HG03066 (cell line): ENCODE measurements around the gene URM1.
A peak's percentile ranks its signal among the peaks of the same experiment; 100 is the strongest.
"Not testable (repeated sequence)": the region's sequence is repeated elsewhere in the genome, so short reads cannot be mapped to it uniquely, and the experiment has no call there.

ENCODE experiments used
- ATAC-seq: cut with Tn5 transposase; IDR thresholded peaks from one replicate; pipeline ENCODE4 v1.9.1; 2021; ENCODE audit warnings: low read depth; ENCODE audit not compliant: unreplicated experiment

URM1 gene

DNA sequence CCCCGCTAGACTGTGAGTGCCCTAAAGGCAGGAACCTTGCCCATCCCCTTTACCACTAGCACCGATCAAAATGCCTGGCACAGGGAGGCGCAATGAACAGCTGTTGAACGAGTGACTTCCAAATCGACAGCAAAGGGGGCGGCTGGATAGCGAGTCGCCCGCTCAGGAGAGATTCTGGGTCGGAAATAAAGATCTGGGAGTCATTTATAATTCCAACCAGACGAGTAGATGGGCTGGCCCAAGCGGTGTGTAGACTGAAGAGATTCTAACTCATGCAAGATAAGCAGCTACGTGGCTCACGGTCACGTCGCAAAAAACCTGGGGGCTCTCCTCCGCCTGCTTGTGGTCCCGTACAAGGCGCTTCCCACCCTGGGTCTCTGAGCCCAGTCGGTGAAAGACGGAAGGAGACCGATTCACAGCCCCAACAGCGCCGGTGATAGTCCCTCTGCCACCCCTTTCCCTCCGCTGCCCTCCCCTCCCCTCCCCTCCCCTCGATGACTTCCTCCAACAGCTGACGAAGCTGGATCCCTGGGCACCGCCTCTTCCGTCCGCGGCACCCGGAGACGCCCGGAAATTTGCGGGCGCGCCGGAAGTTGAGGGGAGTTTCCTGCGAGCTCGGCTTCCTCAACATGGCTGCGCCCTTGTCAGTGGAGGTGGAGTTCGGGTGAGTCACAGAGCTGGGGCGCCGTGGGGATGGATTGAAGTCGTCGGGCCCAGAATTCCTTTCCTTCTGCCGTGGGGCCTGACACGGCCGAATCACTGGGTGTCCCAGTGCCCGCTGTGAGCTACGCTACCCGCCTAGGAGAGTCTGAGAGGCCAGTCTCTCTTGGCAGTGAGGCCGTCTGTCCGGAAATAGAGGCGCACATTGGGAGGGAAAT is at the start of gene URM1:
URM1 (plus strand) TSS at position 623 of the 878 bp plus-strand sequence; CDS start at position 630, 7 bp downstream.
- ATAC-seq: peak; percentile 89

DNA sequence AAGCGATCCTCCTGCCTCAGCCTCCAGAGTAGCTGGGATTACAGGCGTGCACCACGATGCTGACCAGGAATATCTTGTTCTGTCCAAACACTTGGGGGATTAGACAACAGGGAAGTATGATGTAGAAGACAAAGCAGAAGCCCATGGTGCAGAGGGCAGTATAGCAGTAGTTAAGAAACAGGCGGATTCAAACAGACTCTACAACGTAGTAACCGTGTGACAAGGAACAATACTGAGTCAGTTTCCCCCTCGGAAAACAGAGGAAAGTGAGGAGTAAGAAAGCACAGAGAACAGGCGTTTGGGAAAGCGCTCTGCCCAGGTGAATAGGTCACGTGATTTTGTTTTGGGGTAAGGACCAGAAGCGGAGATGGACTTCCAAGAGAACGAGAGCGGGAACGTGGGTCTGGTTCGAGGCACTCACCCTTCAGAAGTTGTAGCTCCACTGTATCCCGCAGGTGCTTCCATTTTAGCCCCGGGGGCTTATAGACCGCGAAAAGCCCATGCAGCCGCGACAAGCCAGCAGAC is 49.2 kb upstream of the URM1 start:
- no peak for ATAC-seq

DNA sequence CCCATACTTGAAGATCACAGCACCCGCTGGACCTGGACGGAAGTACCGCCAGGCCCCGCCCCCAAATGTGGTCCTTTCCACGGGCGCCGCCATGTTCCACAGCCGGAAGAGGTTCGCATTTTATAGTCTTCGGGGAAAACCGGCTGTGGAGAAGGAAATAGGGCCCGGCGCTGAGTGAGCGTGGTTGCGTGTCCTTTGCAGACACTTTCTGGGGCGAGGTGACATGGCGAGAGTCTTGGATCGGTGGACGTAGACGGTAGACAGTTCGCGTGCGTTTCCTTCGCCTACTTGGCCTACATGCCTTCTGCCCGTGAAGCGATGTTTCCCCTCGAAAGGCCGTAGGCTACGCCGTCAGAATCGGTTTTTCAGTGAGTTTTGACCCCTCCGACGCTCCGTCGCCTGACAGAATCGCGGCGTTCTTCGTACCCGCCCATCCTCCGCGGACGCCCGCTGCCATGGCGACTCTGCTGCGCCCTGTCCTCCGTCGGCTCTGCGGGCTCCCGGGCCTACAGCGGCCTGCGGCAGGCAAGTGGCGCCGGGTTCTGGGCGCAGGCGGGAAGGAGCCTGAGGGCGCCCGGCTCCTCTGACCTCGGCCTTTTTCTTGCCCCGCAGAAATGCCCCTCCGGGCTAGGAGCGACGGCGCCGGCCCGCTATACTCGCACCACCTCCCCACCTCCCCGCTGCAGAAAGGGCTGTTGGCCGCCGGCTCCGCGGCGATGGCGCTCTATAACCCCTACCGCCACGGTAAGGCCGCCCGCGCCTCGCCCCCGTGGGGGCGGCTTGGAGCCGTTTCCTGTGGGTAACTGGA is 48.6 kb upstream of the URM1 start, which contains the start of the genes COQ4 and TRUB2:
COQ4 (plus strand) TSS at position 436 of the 808 bp plus-strand sequence; CDS start at position 456, 20 bp downstream.
TRUB2 (minus strand) TSS at position 44 of the 808 bp plus-strand sequence; CDS start at position 5, 39 bp downstream.
- ATAC-seq: peak; percentile 81

DNA sequence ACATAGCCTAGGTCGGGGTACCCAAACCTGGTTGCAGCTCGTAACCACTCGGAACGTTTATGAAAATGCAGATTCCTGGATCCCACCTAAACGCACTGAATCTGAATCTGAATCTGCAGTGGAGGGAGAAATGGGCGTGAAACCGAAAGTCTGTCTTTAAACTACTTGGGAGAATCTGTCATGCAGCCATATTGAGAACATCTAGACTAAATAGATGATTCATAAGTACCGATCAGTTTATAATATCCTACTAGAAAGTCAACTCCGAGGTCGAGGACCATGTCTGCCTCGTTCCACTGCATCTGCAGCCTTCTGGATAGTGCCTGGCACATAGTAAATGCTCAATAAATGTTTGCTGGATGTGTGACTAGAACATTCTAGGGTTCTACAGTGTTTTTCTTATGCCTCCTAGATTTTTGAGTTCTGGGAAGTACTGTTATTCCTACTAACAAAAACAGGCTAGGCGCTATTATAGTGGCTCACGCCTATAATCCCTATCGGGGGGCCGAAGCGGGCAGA is 47.9 kb upstream of the URM1 start:
- peak; percentile 13 for ATAC-seq

DNA sequence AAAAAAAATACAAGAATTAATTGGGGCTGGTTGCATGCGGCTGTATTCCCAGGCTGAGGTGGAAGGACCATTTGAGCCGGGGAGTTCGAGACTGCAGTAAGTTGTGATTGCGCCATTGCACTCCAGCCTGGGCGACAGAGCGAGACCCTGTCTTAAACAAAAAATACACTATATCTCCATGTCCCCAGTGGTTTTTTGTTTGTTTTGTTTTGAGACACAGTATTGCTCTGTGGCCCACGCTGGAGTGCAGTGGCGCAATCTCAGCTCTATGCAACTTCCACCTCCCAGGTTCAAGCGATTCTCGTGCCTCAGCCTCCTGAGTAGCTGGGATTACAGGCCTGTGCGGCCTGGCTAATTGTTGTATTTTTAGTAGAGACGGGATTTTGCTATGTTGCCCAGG is 47.4 kb upstream of the URM1 start:
- no peak for ATAC-seq

DNA sequence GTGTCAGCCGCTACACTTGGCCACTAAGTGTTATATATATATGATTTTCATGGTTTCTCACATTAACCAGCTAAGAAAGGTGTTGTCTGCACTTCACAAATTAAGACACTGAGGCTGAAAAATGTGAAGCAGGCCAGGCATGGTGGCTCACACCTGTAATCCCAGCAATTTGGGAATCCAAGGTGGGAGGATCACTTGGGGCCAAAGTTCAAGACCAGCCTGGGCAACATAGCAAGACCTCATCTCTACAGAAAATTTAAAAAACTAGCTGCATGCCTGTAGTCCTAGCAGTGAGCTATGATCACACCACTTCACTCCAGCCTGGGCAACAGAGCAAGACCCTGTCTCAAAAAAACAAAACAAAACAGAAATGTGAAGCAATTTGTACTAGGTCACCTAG is 46.8 kb upstream of the URM1 start:
- no peak for ATAC-seq

DNA sequence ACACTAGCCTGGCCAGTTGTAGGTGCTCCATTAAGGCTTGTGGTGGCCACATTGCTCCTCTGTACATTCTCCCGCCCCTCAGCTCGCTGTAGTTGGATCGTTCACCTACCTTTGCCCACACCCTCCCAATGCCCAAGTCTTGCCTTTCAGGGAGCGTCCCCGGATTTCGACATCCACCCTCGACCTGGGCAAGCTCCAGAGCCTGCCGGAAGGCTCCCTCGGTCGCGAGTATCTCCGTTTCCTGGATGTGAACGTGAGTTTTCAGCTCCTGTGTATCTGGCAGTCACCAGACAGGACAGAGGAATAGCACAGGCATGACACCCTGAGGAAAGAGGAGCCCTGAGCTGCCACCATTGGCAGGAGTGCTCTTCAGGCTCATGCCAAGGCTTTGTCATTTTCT is 45.5 kb upstream of the URM1 start:
- no peak for ATAC-seq

DNA sequence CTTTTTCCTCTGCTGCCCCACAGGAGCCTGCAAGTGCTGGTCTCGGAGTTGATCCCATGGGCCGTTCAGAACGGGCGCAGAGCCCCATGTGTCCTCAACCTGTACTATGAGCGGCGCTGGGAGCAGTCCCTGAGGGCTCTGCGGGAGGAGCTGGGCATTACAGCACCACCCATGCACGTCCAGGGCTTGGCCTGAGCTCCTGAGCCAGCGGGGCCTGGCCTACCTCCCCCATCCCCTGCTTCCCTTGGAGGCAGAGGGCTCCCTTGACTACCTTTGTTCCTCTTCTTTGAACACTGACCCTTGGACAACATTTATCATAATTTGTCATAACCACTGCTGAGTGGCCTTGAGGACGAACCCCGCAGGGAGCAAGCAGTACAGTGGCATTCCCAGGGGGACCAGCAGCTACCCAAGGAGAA is 37.7 kb upstream of the URM1 start:
- ATAC-seq: no peak

DNA sequence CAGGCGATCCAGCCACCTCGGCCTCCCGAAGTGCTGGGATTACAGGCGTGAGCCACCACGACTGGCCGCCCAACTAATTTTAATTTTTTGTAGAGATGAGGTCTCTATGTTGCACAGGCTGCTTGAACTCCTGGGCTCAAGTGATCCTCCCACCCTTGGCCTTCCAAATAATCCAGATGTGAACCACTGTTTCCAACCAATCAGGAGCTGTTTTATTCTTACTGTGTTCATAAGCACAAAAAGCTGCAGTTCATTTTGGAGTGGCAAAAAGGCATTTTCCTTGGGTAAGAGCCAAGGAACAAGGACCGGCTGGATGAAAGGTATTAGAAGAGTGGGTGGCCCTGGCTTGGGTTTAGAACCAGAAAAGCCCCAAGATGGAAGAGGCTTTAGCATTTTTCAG is 36.0 kb upstream of the URM1 start:
- ATAC-seq: no peak

DNA sequence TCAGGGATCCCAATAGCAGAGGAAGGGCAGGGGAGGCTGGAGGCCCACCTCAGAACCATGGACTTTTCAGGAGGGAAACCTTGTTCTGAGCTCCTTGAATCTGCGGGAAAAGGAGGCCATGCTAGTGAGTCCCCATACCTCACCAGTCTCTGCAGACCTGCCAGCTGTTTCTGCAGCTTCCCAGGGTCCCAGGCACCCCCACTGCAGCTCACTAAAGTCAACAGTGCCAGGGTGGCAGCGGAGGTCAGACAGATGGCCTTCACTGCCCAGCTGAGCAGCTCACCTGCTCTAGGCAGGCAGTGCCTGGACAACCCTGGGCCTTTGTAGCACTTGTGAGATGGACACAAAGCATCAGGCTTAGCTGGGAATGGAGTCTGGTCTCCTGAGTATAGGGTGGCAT is 35.3 kb upstream of the URM1 start:
- no peak for ATAC-seq

DNA sequence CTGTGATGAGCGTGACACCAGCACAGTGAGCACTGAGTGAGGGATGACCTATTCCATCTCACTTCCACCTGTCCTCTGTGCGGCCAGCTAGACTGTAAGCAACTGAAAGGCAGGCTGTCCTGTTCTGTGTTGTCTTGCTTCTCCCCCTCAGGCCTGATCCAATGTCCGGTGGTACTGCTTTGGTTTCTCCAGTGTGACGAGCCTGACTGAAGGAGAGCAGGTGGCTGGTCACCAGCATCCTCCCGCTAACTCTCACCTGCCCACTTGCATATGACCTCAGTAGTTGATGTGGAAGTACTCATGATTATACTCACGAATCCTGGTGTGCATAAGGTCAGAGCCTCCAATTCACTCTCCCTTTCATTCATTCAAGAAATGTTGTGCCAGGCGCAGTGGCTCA is 33.2 kb upstream of the URM1 start:
- no peak for ATAC-seq

DNA sequence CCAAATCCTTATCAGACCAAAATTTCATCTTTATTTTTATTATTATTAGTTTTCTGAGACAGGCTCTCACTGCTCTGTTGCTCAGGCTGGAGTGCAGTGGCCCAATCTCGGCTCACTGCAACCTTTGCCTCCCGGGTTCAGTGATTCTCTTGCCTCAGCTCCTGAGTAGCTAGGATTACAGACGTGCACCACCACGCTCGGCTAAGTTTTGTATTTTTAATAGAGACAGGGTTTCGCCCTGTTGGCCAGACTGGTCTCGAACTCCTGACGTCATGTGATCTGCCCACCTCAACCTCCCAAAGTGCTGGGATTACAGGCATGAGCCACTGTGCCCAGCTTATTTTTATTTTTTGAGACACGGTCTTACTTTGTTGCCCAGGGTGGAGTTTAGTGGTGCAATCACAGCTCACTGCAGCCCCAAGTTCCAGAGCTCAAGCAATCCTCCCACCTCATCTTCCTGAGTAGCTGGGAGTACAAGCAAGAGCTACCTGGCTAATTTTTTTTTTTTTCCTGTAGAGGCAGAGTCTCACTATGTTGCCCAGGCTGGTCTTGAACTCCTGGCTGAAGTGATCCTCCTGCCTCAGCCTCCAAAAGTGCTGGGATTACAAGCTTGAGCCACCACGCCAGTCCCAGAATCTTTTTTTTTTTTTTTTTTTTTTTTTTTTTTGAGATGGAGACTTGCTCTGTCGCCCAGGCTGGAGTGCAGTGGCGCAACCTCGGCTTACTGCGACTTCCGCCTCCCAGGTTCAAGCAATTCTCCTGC is 32.1 kb upstream of the URM1 start:
- ATAC-seq: not testable (repeated sequence)

DNA sequence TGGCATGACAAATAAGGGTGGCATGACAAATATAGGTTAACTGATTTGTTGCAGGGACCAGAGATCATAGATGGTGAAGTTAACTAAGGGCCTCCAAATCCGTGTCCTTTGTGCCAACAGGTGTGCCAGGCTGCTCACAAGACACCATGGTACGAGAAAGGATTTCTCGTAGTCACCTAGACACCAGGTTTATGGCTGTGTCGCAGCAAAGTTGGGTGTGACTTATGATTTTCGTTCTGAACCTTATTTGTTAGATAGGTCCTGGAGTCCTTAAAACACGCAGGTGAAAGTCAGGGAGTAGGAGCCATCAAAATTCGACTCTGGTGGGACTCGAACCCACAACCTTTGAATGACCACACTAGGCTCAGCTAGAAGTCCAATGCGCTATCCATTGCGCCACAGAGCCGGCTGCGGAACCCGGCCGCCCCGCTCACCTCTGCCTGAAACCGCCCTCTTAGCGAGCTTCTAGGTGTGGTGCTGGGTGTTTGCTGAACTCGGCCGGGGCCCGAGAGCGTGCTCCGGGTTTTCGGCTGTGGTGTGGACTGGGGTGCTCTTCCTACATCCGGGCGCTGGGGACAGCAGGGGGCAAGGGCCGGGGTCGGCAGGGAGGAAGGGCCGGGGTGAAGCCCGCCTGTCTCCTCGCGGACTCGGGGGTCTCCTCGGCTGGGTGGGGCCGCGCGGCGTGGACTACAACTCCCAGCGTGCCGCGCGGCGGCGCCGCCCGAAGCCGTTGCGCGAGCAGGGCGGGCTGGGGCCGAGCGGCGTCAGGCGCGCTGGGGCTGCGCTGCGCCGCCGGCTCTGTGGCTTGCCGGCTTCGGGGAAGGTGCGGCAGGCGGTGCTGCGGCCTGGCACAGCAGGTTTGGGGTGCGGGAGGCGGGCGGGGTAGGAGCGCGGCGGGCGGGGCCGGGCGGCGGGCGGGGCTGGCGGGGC is 31.1 kb upstream of the URM1 start, which contains the start of gene SLC27A4:
SLC27A4 (plus strand) TSS at position 767 of the 930 bp plus-strand sequence. CDS start 2,606 bp downstream, outside the sequence.
- ATAC-seq: peak; percentile 78

DNA sequence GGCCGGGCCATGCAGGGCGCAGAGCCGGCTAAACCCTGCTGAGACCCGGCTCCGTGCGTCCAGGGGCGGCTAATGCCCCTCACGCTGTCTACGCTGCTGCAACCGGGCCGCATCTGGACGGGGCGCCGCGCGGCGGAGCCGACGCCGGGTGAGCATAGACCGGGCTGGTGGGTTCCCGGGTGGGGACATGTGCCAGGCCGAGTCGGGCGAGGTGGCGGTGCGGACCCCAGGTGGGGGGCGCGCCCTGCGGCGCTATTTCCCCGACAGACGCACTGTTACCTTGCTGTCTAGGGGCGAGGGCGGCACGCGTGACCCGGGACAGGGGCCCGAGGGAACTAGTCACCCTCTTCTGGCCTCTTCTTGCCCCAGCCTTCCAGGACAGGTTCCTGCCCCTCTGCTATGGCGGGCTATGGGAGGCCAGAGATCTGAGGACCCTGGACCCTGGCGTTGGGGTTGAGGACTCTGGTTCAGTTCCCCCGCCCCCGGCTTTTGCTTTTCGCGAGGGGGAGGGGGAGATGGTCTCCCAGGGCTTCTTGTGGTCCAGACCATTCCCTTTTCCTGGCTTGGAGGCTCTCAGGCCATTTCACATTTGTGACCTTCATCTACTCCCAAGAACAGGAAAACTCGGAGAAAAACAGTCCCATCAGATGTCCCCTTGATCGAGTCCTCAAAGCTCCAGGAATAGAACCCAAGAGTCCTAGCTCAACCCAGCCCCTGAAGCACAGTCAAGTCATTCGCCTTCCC is 30.3 kb upstream of the URM1 start:
- ATAC-seq: peak; percentile 35

DNA sequence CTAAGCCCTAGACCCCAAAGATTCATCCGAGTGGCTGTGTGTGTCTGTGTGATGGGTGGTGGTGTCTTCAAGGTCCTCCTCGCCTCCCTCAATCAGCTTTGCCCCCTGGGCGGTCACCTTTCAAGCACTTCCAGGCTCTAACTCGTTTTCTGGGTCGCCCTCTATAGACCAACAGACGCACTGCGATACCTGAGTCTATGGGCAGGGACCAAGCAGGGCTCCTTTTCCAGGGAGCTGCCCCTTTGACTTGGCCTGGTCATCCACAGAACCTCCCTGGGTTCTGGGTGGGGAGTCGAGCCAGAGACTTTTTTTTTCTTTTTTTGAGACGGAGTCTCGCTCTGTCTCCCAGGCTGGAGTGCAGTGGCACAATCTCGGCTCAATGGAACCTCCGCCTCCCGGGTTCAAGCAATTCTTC is 29.7 kb upstream of the URM1 start:
- peak; percentile 41 for ATAC-seq

DNA sequence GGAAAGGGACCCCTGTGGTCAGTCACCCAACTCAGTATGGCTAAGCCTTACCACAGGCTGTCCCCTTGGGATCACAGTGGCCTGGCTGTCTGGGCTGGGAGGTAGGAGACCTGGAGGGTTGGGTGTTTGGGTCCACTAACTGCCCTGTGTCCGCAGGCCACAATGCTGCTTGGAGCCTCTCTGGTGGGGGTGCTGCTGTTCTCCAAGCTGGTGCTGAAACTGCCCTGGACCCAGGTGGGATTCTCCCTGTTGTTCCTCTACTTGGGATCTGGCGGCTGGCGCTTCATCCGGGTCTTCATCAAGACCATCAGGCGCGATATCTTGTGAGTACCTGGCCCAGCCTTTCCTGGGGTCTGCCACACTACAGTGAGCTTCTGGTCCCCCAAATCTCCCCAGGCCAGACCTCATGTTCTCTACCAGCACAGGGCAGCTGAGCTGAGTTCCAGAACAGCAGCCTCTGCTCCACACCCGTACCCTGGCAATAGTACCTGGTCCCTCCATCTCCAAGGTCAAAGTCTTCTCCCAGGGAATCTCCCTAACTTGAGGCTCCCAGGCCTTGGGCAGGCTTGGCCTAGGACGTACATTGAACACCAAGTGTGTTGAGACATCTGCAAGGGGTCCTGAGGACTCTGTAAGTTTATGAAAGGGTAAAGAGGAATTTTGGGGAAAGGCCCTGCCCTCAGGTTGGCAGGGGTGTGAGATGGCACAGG is 28.0 kb upstream of the URM1 start:
- no peak for ATAC-seq

DNA sequence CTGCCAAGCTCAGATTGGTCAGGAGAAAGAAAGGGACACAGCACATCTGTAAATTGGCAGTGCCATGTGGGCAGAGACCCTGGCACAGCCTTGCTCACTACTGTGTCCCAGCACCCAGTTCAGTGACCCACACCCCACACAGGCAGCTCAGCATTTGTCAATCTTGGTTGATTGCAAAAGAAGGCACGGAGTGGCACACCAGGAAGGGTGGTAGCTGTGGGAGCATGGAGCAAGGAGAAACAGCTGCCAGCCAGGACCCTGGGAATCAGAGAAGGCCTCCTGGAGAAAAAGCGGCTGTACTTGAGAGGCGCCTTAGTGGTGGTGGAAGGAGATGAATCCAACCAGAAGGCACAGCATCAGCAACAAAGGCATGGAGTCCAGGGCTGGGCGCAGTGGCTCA is 27.3 kb upstream of the URM1 start:
- no peak for ATAC-seq
